Measurements from ENCODE around the gene REEP5.

- TF ChIP-seq, protein P1, sequence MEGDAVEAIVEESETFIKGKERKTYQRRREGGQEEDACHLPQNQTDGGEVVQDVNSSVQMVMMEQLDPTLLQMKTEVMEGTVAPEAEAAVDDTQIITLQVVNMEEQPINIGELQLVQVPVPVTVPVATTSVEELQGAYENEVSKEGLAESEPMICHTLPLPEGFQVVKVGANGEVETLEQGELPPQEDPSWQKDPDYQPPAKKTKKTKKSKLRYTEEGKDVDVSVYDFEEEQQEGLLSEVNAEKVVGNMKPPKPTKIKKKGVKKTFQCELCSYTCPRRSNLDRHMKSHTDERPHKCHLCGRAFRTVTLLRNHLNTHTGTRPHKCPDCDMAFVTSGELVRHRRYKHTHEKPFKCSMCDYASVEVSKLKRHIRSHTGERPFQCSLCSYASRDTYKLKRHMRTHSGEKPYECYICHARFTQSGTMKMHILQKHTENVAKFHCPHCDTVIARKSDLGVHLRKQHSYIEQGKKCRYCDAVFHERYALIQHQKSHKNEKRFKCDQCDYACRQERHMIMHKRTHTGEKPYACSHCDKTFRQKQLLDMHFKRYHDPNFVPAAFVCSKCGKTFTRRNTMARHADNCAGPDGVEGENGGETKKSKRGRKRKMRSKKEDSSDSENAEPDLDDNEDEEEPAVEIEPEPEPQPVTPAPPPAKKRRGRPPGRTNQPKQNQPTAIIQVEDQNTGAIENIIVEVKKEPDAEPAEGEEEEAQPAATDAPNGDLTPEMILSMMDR (IDR thresholded peaks at IDR 0.05), result no peak
- TF ChIP-seq POLR2AphosphoS5 (IDR thresholded peaks at IDR 0.05), result no peak
These were observed 15.4 kb downstream of the REEP5 start for GRCh38 chr5:112906637-112907036.
